GM12874 (cell line): Measurements from ENCODE around the gene RAB11FIP4.

Experiments used
- TF ChIP-seq, protein P1 (sequence below): IDR thresholded peaks from 2 replicates; pipeline ENCODE4 v1.5.1; 2011; ENCODE audit warnings: low read depth, mild to moderate bottlenecking, control low read depth, low read length, moderate library complexity; ENCODE audit not compliant: insufficient read depth

Gene RAB11FIP4

DNA sequence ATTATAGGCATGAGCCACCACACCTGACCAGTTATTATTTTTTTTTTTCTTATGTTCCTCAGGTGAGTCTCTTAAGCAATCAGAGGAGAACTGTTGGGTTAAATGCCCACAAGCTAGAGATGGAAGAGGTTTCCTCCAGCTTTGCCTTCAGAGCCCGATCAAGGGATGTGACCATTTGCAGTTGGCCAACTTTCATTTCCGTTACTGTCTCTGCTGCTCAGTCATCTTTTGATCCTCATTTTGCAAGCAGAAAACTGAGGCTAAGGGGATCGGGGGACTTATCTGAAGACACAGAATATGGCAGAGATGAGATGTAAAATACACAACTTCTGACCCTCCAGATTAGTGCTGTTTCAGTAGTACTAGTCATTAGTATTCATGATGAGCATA is 188.8 kb downstream of the RAB11FIP4 start:
- TF ChIP-seq, protein P1, sequence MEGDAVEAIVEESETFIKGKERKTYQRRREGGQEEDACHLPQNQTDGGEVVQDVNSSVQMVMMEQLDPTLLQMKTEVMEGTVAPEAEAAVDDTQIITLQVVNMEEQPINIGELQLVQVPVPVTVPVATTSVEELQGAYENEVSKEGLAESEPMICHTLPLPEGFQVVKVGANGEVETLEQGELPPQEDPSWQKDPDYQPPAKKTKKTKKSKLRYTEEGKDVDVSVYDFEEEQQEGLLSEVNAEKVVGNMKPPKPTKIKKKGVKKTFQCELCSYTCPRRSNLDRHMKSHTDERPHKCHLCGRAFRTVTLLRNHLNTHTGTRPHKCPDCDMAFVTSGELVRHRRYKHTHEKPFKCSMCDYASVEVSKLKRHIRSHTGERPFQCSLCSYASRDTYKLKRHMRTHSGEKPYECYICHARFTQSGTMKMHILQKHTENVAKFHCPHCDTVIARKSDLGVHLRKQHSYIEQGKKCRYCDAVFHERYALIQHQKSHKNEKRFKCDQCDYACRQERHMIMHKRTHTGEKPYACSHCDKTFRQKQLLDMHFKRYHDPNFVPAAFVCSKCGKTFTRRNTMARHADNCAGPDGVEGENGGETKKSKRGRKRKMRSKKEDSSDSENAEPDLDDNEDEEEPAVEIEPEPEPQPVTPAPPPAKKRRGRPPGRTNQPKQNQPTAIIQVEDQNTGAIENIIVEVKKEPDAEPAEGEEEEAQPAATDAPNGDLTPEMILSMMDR = no peak

DNA sequence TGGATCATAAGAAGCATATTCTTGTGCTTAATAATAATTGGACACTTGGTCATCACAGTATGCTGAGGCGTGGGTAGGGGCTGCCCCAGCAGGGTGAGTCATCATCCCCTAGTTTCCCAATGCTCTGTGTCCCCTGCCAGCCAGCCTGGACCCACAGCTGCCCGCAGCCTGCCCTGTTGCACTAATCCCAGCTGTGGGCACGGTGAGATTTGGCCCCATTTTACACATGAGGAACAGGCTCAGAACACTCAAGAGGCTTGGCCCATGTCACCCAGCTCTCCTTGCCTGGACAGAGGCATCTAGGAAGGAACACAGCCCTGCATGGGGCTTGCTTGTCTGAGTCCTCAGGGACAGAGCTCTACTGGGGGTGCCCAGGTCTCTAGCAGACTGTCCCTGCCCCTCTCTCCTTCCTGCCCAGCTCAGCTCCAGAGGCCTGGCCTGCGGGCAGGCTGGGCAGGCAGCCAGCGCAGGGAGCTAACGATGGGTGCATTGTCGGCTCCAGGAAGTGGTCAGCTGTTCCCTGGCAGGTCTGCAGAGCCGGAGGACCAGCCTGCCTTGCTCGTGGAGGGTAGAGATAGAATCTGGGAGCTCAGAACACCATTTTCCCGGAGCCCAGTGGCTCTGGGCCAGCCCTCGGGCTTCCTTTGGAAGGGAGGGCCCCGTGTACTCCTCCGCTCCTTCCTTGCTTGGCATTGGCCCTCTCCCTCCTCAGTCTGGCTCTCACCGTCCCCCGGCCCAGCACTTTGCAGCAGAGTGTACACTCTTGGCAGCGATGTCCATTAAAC is 189.4 kb downstream of the RAB11FIP4 start:
- TF ChIP-seq, protein P1 = no peak

DNA sequence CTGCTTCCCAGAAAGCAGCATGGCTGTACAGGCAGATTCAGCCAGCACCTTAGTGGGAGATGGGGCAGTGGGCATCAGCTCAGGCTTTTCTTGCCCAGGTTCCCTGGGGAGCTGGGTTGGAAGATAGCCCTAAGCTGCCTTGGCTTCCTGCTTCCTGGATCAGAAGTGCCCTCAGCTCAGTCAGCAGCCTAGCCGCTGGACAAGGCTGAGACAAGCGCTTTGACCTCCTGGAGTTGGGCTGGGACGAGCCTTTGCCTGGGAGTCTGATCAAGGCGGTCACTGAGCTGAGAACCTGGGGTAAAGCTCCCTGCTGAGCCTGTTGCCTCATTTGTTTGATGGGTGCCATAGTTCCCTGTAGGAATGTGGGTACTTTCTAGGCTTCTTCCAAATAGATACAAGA is 190.0 kb downstream of the RAB11FIP4 start:
- TF ChIP-seq, protein P1 = no peak

DNA sequence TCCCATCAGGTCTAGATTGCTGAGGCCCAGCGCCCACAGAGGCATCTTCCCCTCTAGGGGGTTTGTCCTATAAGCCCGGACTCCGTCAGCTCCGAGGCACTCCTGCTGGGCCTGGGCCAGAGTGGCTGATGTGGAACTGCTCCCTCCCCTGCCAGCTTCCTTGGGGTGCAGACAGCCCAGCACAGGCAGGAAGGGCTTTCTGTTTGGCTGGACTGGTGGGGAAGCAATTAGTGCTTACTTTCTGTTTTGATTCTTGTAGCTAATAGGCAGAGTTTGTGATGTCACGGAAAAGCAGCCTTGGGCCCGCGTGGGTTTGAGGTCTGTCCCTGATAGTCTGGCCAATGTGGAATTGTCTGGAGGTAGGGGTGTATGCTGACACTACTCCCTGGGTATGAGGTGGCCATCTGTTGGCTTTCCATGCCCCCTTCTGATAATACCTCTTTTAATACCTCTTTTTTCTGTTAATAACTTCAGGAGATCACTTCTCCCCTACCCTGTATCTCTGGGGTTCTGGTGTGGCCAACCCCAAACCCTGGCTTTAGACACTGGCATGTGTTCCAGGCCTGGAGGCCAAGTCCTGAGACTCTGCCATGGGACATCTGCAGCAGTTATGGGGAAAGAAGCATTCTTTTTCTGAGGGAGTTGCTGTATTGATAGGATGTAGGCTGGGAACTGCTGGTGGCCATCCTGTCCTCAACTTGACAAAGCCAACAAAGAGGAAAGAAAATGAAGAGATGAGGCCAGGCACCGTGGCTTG is 190.9 kb downstream of the RAB11FIP4 start:
- TF ChIP-seq, protein P1 = no peak

DNA sequence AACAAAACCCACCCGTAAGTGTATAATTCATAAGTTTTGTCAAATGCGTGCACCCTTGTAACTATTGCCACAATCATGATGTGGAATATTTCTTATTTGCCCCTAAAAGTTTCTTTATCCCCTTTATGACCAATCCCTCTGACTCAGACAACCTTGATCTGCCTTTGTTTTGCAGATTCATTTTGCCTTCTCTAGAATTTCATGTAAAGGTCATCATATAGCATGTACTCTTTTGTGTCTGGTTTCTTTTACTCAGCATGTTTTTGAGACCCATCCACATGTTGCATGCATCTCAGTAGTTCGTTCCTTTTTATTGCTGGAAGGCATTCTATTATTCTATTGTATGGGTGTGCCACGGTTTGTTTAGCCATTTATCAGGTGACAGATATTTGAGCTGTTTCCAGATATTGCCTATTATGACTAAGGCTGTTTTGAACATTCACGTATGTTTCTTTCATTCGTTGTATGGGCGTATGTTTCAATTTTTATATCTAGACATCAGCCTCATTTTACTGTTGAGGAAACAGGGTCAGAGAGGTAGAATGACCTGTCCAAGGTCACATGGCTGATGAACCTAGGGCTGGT is 192.4 kb downstream of the RAB11FIP4 start:
- TF ChIP-seq, protein P1 = no peak

DNA sequence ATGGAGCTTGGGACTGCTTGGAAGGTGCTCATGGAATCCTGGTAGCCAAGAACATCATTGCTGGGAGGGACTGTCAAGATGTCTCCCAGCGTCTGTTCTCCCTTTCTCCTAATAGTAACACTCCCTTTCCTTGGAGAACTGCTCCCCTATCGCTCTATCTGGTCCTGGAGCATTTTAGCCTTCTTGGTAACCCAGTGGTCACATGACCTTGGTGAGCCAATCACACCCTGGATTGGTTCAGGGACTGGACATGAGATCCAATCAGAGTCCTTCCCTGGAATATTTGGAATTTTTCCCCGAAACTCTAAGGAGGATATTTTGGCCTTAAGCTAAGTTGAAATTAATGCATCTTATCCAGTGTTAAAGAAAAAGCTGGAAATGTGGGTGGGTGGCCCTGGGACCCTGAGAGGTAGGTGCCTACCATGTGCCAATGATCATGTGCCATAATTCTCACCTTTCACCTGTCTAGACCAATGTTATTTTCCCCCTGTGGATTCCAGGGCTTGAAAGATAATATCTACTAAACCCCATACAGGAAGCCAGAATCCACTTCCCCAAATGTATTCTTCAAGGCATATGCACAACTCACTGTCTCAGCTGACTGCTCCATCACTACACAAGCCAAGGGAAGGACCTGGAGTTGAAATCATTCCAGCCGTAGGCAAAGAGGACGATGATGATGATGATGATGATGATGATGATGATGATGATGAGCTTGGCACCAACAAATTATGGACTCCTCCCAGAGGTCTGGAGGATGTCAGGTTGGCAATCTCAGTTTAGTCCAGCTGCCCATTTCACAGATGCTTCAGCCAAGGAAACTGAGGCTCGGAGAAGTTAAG is 193.2 kb downstream of the RAB11FIP4 start:
- TF ChIP-seq, protein P1 = no peak

DNA sequence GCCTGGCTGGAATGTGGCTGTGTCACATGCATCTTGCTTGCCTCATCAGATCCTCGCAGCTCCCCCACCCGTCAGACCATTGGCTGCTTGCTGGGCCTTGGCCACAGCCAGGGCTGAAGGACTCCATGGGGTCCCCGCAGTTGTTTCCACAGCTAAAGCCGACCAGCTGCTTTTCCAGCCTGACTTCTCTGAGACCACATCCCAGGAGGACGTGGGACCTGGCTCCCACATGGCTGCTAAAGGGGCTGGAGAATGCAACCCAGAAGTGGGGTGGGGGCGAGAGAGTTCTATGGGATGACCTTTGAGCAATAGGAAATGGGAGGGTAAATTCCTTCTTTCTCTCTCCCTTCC is 193.8 kb downstream of the RAB11FIP4 start:
- TF ChIP-seq, protein P1 = no peak
